Dedifferentiated amniotic fluid mesenchymal stem cell (primary cell): Measurements from ENCODE around the gene ST7.
A peak's percentile ranks its signal among the peaks of the same experiment; 100 is the strongest.
"Not testable (repeated sequence)": the region's sequence is repeated elsewhere in the genome, so short reads cannot be mapped to it uniquely, and the experiment has no call there.

ENCODE experiments used
- DNase-seq: peaks from one replicate; pipeline ENCODE4 v3.0.0-alpha.2; 2016; ENCODE audit errors: extremely low spot score

The ST7 gene

GRCh38 chr7:117096330-117096729 is 143.0 kb downstream of the ST7 start:
- DNase-seq: no peak

- DNase-seq: no peak
Measured at GRCh38 chr7:117096942-117097341, 143.6 kb downstream of the ST7 start.

GRCh38 chr7:117097860-117098259 is 144.6 kb downstream of the ST7 start:
- DNase-seq: no peak

GRCh38 chr7:117098457-117098856 is 145.2 kb downstream of the ST7 start:
- peak; percentile 91 for DNase-seq

GRCh38 chr7:117101026-117101425 is 147.7 kb downstream of the ST7 start:
- no peak for DNase-seq

- DNase-seq: no peak
Measured at GRCh38 chr7:117110480-117111315, 157.4 kb downstream of the ST7 start.

- DNase-seq: no peak
Measured at GRCh38 chr7:117111535-117111934, 158.2 kb downstream of the ST7 start.

GRCh38 chr7:117112640-117113039 is 159.3 kb downstream of the ST7 start:
- DNase-seq: no peak

GRCh38 chr7:117113871-117114270 is 160.6 kb downstream of the ST7 start:
- no peak for DNase-seq

- no peak for DNase-seq
Measured at GRCh38 chr7:117114272-117114671, 161.0 kb downstream of the ST7 start.

GRCh38 chr7:117116211-117116610 is 162.9 kb downstream of the ST7 start:
- no peak for DNase-seq

- DNase-seq: no peak
Measured at GRCh38 chr7:117117172-117117571, 163.9 kb downstream of the ST7 start.

- DNase-seq: no peak
Measured at GRCh38 chr7:117118579-117119180, 165.4 kb downstream of the ST7 start.

GRCh38 chr7:117119192-117119924 is 166.1 kb downstream of the ST7 start:
- peak; percentile 80 for DNase-seq

- not testable (repeated sequence) for DNase-seq
Measured at GRCh38 chr7:117120321-117120720, 167.0 kb downstream of the ST7 start.

GRCh38 chr7:117122036-117122435 is 168.7 kb downstream of the ST7 start:
- DNase-seq: not testable (repeated sequence)

GRCh38 chr7:117122536-117122935 is 169.2 kb downstream of the ST7 start:
- no peak for DNase-seq

- no peak for DNase-seq
Measured at GRCh38 chr7:117123311-117123926, 170.1 kb downstream of the ST7 start.

GRCh38 chr7:117124591-117125220 is 171.4 kb downstream of the ST7 start:
- peak; percentile 80 for DNase-seq

GRCh38 chr7:117126676-117127075 is 173.4 kb downstream of the ST7 start:
- no peak for DNase-seq

GRCh38 chr7:117127585-117128168 is 174.4 kb downstream of the ST7 start:
- peak; percentile 69 for DNase-seq
